ENCODE measurements around the gene PINLYP. TPM values are rescaled to one million over a fixed set of nuclear protein-coding genes. Genes with fewer than 3 reads are reported as not detected.

PINLYP gene
- total RNA-seq, 1 experiment from 2014 or later: 11.9 TPM

GRCh38 chr19:43606569-43607229 lies 31.1 kb downstream of the PINLYP start:
- Histone ChIP-seq H3K4me1 (ENCODE audit: insufficient read depth, low read length) (no peaks in the 10 kb centered on the region), H3K4ac (ENCODE audit: low read depth, low read length) (no peak overlapping the region), H3K9me3 (ENCODE audit: control insufficient read depth, low read depth, low read length) (no peaks in the 10 kb centered on the region), H2AK5ac (ENCODE audit: insufficient read length, low read length) (no peak overlapping the region), H3K14ac (ENCODE audit: insufficient read depth, low read length) (no peak overlapping the region), H3K23ac (ENCODE audit: insufficient read length, low read depth, low read length) (no peak overlapping the region), H2BK120ac (ENCODE audit: low read depth, low read length, poor library complexity, severe bottlenecking) (no peak overlapping the region), H4K8ac (replicated peaks; ENCODE audit: insufficient read length, low read depth, low read length) (no peak overlapping the region), H3K18ac (ENCODE audit: insufficient read length, low read depth, low read length) (no peak overlapping the region), H2BK5ac (ENCODE audit: insufficient read length, low read length) (no peak overlapping the region), H3K9ac (ENCODE audit: extremely low read depth, insufficient read length, low read length) (no peak overlapping the region), H3K27me3 (ENCODE audit: insufficient read depth, low read length) (no peaks in the 10 kb centered on the region), H3T11ph (ENCODE audit: low read length) (no peak overlapping the region), H3K4me2 (ENCODE audit: insufficient read depth, insufficient read length, low read length) (no peak overlapping the region), H3K79me1 (ENCODE audit: insufficient read depth, low read depth, low read length, poor library complexity, severe bottlenecking) (no peaks in the 10 kb centered on the region), H2BK15ac (ENCODE audit: low read depth, low read length) (no peak overlapping the region), H3K56ac (ENCODE audit: insufficient read length, low read depth, low read length) (no peak overlapping the region), H3K79me2 (ENCODE audit: insufficient read depth, low read length) (no peaks in the 10 kb centered on the region), H4K20me1 (ENCODE audit: control insufficient read depth, insufficient read depth, insufficient read length) (no peaks in the 10 kb centered on the region), H3K27ac (ENCODE audit: insufficient read length, low read depth, low read length) (no peak overlapping the region), H2AFZ (ENCODE audit: low read length) (no peak overlapping the region), H4K5ac (ENCODE audit: insufficient read length, low read depth, low read length) (no peak overlapping the region), H4K91ac (ENCODE audit: insufficient read length, low read depth, low read length) (no peak overlapping the region), H2BK20ac (ENCODE audit: low read depth, low read length, poor library complexity, severe bottlenecking) (no peak overlapping the region), H3K23me2 (ENCODE audit: insufficient read length, low read depth, low read length, poor library complexity, severe bottlenecking) (no peaks in the 10 kb centered on the region), H2BK12ac (ENCODE audit: insufficient read length, low read depth, low read length) (no peak overlapping the region)
- Mint-ChIP-seq H3K4me3 (no peak overlapping the region), H3K27ac (no peak overlapping the region), H3K4me1 (peaks cover 7 to 8% of the 10 kb centered on the region in 2 experiments), H3K36me3 (ENCODE audit: insufficient read depth in 1 of 3, low read depth in 3 of 3) (peaks cover 9 to 20% (median 16%) of the 10 kb centered on the region in 3 experiments; a peak in 6 of 7 replicates), H3K9me3 (no peaks in the 10 kb centered on the region), H3K27me3 (ENCODE audit: low read depth) (no peaks in the 10 kb centered on the region)
- no CpG with 5 or more reads among the region's 7 CpGs for WGBS (ENCODE audit: extremely low coverage, insufficient read length, low lambda C conversion rate)
- no peak for DNase-seq
- TF ChIP-seq CTCF (conservative IDR thresholded peaks at IDR 0.05): no peak

All from H9 (cell line).